HK-2 (cell line): Measurements from ENCODE around the gene C2CD5.
"Not testable (repeated sequence)": the region's sequence is repeated elsewhere in the genome, so short reads cannot be mapped to it uniquely, and the experiment has no call there.

Experiments used
- DNase-seq: peaks from one replicate; pipeline ENCODE4 v3.0.0-alpha.2; 2018; ENCODE audit not compliant: unreplicated experiment

The C2CD5 gene, protein sequence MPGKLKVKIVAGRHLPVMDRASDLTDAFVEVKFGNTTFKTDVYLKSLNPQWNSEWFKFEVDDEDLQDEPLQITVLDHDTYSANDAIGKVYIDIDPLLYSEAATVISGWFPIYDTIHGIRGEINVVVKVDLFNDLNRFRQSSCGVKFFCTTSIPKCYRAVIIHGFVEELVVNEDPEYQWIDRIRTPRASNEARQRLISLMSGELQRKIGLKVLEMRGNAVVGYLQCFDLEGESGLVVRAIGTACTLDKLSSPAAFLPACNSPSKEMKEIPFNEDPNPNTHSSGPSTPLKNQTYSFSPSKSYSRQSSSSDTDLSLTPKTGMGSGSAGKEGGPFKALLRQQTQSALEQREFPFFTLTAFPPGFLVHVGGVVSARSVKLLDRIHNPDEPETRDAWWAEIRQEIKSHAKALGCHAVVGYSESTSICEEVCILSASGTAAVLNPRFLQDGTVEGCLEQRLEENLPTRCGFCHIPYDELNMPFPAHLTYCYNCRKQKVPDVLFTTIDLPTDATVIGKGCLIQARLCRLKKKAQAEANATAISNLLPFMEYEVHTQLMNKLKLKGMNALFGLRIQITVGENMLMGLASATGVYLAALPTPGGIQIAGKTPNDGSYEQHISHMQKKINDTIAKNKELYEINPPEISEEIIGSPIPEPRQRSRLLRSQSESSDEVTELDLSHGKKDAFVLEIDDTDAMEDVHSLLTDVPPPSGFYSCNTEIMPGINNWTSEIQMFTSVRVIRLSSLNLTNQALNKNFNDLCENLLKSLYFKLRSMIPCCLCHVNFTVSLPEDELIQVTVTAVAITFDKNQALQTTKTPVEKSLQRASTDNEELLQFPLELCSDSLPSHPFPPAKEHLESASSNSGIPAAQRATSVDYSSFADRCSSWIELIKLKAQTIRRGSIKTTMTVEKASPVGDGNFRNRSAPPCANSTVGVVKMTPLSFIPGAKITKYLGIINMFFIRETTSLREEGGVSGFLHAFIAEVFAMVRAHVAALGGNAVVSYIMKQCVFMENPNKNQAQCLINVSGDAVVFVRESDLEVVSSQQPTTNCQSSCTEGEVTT

DNA sequence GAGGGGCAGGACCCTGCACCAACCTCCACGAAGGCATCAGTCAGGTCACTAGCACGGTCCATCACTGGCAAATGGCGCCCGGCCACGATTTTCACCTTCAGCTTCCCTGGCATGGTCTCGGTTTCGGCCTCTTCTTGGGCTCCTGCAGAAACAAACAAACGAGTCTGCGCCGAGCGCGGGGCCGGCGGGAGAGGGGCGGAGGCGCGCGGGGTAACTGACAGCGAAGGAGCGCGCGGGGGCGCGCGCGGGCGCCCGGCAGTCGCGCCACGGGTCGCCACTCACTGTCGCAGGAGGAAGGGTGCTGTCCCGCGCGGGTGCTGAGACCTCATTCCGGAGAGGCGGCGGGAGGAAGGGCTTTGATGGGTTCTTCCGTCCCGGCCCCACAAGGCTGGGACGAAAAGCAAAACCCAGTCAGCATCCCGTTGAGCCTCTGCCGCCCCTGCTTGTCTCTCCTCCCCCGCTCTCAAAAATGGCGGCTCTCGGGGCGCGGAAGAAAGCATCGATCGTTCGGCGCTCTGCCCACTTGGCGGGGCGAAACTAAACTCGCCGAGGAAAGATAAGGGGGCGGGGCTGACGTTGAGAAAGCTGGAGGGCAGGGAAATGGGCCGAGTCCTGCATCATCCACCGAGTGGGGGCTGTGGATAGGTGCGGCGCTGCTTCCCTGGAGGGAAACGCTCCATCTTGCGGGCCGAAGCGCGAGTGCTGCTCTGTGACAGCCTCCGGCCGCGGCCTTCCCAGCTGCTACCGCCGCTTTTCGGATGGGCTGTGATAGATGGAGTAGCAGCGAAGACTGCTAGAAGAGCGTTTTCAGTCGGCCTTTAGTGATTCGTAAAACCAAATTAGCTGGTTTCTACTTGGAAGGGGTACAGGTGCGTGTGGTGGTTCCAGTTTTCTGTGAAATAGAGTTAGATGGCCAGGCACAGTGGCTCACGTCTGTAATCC lies at the start of gene C2CD5:
Gene C2CD5 (minus strand): TSS at position 505 of the 942 bp plus-strand sequence. CDS start 392 bp downstream, at position 113.
- DNase-seq = peak; percentile 97

DNA sequence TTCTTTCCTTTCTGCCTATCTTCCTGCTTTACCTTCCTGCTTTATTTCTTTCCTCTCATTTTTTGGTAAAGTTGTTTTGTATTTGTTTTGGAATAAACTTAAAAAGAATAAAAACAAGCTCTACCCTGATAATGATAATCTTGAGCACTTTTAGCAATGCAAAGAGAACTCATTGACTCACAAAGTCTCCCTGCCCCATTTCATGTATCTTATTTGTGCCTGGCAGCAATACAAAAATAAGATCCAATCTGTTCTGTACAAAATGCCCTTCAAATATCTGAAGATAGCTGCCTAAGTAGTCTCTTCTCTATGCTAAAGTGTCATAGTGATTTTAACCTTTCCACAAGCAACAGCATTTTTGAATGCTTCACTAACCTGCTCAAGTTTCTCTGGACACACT lies 49.5 kb upstream of the C2CD5 start:
- DNase-seq = no peak

DNA sequence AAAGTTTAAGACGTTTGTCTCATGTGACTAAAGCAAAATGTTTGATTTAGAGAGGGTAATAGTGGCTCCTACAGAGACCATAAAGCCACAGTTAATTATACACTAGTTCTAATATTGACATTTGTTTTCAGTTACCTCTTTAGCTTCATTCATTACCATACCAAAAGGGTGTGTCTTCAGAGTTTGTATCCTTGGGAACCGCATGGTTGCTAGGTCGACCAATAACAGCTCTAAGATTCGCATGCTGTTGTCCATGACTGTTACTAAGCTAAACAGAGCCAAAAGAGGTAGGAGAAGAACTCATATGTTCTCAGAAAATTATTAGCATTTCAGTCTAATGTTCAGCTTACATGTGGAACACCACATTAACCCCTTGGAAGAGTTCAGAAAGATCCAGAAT lies 44.5 kb upstream of the C2CD5 start:
- no peak for DNase-seq

DNA sequence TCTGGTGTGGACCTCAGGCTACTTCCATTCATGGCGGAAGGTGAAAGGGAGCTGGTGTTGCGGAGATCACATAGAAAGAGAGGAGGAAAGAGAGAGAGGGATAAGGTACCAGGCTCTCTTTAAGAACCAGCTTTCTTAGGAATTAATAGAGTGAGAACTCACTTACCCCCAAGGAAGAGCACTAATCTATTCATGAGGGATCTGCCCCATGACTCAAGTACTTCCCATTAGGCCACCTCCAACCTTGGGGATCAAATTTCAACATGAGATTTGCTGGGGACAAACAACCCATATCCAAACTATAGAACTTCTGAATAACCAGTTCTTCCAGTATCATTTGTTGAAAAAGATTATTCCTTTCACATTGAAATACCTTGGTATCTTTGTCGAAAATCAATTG lies 34.0 kb upstream of the C2CD5 start:
- no peak for DNase-seq

DNA sequence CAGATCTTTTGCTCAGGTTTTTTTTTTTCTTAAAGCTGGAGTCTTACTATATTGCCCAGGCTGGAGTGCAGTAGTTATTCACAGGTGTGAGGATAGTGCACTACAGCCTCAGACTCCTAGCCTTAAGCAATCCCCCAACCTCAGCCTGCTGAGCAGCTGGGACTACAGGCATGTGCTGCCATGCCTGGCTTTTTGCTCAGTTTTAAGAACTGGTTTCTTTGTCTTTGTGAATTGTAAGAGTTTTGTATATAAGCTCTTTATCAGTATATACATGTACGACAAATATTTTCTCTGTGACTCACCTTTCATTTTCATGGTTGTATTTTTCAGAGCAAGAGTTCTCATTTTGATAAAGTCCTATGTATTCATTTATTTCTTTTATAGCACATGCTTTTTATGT lies 33.3 kb upstream of the C2CD5 start:
- no peak for DNase-seq

DNA sequence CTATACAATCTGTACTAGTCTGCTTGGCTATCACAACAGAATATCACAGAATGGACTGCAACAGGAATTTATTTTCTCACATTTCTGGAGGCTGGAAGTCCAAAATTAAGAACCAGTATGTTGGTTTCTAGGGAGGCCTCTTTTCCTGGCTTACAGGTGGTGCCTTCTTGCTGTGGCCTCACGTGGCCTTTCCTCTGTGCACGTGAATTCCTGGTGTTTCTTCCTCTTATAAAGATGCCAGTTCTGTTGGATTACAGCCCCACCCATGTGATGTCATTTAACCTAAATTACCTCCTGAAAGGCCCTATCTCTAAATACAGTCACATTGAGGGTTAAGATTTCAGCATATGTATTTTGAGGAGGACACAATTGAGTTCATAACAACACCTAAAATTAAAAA lies 32.1 kb upstream of the C2CD5 start:
- DNase-seq = no peak

DNA sequence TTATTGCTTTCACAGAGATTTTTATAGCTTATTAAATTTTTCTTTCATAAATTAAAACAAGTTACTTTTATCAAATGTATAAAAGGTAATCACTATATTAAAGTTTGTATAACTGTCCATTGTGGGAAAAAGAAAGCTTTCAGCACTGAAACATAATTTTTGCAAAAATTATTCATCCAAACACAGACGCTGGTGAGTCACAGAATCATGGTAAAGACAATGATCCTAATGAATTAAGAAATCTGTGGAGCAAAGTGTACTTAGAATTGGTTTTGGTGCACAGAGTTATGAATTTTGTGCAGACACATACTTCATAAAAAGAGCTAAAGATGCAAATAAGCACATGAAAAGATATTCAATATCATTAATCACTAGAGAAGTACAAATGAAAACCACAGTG lies 31.7 kb upstream of the C2CD5 start:
- DNase-seq = no peak

DNA sequence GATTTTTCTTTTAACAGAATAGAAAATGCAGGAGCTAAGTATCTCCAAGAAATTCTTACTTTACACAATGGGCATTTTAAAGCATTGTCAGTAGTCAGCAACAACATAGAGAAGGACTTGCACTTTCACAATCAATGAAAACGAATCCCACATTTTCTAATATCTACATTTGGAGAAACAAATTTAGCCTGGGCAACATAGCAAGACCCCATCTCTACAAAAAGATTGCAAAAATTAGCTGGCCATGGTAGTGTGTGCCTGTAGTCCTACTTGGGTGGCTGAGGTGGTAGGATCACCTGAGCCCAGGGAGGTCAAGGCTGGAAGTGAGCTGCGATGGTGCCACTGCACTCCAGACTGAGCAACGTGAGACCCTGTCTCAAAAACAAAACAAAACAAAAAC lies 30.6 kb upstream of the C2CD5 start:
- no peak for DNase-seq

DNA sequence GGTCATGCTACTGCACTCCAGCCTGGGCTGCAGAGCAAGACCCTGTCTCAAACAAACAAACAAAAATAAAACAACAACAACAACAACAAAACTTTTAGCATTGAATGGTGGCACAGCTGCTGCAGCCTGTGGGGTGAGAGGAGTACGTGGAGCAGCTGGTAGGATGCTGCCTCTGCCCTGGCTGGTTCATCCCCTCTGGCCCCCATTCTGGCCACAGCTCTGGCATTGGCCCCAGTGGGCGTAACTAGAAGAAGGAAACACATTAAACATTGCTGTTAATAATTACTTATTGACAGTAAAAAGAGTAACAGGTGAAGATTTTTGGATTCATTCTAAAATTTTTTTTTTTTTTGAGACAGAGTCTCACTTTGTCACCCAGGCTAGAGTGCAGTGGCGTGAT lies 28.8 kb upstream of the C2CD5 start:
- DNase-seq = no peak

DNA sequence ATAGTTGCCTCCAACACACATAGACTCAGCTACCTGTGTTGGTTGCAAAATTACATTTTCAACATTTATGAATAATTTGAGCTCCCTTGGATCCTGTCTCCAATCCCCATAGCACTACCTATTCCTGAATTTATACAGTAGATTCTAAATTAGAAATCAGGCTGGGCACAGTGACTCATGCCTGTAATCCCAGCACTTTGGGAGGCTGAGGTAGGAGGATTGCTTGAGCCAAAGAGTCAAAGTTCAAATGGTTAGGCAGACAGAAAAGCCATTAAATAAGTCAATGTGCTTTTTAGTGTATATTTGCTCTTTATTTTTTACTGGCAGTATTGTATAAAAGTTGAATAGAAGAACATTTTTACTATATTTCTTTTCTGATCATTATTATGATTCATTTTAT lies 24.9 kb upstream of the C2CD5 start:
- no peak for DNase-seq

DNA sequence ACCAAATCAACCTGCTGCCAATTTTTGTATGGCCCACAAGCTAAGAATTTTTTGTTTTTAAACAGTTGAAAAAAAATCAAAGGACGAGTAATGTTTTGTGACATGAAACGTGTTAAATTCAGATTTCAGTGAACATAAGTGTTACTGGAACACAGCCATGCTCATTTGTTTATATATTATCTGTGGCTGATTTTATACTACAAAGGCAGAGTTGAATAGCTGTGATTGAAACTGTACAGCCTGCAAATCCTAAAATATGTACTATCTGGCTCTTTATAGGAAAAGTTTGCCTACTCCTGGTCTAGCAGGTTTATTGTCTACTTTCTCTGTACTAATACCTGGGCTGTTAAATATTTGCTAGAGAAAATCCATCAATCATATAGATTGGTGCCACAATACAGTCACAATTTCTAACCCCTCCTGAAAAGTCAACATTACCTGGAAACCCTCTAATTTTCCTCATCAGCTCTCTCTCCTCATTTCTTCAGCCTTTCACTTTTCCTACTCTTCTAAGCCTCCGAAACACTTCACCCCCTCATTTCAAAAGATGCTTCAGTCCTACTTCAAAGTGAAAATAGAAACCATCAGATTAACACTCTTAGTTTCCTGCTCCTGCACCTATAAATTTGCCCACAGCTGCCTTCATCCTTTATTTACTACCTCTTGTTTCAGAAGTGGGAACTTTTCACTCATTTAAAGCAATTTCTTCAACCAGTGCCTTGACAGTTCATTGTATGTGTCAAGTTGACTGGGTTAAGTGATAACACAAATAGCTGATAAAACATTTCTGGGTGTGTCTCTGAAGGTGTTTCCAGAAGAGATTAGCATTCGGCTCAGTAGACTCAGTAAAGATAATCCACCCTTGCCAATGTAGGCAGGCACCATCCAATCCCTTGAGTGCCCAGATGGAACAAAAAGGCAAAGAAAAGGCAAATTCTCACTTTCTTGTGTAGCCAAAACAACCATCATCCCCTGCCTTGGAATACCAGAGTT lies 18.0 kb upstream of the C2CD5 start:
- no peak for DNase-seq

DNA sequence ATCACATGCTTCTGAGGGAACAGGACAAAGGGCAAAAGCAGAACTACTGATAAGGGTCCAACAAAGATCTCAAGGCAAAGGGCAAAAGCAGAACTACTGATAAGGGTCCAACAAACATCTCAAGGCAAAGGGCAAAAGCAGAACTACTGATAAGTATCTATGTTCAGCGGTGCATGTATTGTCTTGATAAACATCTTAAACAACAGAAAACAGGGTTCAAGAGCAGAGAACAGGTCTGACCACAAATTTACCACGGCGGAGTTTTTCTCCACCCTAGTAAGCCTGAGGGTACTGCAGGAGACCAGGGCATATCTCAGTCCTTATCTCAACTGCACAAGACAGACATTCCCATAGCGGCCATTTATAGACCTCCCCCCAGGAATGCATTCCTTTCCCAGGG lies 10.4 kb upstream of the C2CD5 start:
- not testable (repeated sequence) for DNase-seq

DNA sequence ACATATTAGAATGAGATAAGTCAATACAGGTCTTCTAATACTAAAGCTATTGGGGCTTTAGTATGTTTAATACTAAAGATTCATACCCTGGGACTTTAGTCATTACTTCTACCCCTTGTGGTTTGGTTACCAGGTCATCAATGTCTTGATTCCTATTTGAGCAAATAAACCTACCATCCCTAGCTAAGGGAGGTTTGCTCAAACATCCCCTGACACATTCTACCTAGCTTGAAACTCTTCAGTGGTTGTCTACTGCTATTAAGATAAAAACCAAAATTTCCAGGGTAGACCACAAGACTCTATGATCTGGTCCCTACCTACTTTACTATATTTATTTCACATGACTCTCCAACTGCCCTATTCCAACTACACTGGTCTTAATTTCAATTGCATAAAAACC lies 7.3 kb upstream of the C2CD5 start:
- no peak for DNase-seq

DNA sequence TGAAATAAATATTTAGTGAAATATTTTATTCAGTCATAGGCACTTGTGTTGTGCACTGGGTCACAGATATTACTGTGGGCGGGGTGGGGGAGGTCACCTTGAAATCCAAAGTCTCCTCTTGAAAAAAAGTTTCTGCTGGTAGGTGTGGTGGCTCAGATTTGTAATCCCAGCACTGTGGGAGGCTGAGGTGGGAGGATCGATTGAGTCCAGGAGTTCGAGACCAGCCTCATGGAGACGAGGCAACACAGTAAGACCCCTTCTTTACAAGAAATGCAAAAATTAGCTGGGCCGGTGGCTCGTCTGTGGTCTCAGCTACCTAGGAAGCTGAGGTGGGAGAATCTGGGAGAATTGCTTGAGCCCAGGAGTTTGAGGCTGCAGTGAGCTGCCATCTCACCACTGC lies 913 bp upstream of the C2CD5 start:
- DNase-seq = no peak

DNA sequence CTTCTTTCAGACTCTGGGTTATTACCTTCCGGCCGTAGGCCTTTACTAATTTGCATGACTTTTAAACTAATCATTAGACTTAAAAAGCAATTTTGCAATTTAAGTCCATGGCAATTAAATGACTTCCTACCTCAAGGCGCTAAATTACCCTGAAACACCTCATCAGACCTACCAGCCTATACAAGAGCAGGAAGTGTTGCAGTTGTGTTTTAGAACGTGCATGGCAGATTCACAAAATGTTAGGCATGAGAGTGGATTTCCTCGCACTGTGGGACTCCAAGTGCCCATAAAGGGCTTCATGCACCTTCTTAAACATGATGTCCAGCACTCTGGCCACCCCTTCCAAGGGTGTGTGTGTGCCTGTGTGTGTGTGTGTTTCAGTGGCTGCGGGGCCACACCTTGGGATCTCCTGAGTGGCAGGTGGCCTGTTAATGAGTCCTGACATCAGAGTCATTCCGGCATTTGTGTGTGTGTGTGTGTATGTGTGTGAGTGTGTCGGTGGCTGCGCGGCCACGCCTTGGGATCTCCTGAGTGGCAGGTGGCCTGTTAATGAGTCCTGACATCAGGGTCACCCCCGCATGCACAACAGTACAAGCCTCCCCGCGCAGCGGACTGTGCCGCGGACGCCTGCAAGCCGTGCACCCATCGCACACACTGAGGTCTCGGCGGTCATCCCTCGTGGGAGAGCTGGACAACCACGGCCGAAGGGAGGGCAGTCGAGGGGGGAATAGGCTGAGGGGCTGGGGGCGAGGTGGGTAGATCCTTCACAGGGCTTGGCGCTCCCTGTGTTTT lies 900 bp downstream of the C2CD5 start:
- DNase-seq = peak; percentile 62

DNA sequence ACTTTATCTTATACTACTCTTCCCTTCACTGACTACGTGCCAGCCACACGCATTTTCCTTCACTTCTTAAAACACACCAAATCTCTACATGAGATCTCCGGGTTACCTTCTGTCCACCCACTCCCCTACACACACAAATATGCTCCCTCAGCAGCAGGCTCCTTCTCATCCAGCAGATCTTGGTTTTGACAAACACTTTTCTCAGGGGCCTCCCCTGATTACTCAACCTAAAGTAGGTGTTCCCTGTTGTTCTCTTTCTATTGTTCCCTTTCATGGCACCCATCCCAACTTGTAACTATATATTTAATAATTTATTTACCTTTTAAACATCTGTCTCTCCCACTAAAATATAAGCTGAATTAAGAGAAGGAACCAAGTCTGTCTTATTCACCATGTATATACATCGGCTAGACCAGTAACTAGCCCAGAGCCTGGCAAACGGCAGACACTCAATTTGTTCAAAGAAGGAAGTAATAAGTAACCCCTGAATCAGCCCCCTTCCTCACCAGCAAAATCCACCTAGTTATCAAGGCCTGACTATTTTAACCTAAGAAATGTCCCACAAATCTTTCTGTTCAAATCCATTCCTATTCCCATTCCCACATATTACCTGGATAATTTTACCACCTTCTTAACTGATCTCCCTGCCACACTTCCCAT lies 2.7 kb downstream of the C2CD5 start:
- no peak for DNase-seq

DNA sequence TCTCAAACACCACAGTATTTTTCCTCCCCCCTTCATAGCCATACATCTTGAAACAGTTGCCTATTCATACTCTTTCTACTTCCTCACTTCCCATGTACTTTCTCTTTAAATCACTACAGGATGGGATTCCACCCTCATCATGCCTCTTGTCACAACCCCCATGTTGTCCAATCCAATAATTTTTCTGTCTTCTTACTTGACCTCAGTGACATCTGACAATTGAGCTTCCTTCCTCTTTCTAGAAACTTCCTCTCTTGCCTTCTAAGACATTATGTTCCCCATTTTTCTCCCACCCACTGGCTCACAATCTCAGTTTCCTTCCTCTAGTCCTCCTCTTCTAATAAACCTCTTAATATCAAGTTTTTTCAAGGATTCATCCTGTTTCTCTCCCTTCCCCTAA lies 5.3 kb downstream of the C2CD5 start:
- no peak for DNase-seq

DNA sequence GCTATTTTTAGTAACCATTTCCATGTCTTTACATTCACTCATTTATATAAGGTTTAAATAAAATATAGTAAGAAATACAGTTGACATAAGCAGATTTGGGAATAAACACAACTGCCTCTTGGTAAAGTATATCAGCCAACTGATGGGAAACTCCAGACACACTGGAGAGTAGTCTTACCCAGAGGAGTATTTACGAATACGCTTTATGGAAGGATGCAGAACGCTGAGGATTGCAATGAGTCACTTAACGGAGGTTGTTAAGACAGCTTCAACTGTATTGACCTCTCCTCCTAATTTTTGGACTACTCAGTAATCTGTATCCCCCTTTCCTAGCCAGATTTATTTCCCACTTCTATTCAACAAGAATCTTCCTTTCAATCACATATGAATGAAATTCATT lies 6.0 kb downstream of the C2CD5 start:
- no peak for DNase-seq

DNA sequence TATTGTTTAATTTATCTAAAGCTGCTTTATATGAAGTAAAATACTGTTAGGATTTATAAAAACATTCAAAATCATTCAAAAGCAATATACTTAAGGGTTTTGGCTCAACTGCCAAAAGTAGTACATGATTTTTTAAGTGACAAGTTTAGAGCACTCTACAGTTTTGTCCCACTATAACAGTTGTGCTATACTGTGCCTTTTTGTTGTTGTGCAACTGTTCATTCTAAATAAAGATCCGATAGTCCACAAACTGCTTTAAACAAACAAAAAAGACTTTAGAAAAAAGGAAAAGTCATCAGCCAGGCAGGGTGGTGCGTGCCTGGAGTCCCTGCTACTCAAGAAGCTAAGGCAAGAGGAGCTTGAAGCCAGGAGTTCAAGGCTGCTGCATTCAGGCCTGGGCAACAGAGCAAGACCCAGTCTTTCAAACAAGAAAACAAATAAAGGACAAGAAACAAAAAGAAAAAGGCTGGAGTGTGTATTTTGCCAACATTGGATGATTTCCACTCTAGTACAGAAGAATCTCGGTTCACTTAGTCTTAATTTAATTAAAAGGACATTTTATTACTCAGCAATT lies 7.3 kb downstream of the C2CD5 start:
- no peak for DNase-seq
